Common myeloid progenitor, CD34-positive (primary cell): ENCODE data around the gene NKAP.
"Not testable (repeated sequence)": the region's sequence is repeated elsewhere in the genome, so short reads cannot be mapped to it uniquely, and the experiment has no call there.

Source experiments
- CTCF ChIA-PET: fragments of 350-600 bp; sonication (Branson Sonifier 250); formaldehyde crosslinking; loops from one replicate; lab custom pipeline; 2021; ENCODE audit warnings: antibody characterized with exemption; lab: Charles Lee
- POLR2A ChIA-PET: fragments of 350-600 bp; sonication (Branson Sonifier 250); formaldehyde crosslinking; loops from one replicate; lab custom pipeline; 2021; ENCODE audit warnings: antibody characterized with exemption; lab: Charles Lee
- DNase-seq, 3 donors: peaks; one replicate each; pipeline versions ENCODE4 v3.0.0 to v3.0.0-alpha.2; 2013
- H3K27ac ChIP-seq, 2 experiments: 1 replicate in 1 of 2; 2 replicates in 1 of 2; pipeline ENCODE4 v1.7.0; 2013; ENCODE audit warnings: inconsistent platforms in 2 of 2, low read length in 2 of 2, mild to moderate bottlenecking in 2 of 2, low read depth in 1 of 2, moderate library complexity in 1 of 2; ENCODE audit not compliant: severe bottlenecking in 2 of 2, insufficient read depth in 1 of 2, poor library complexity in 1 of 2
- H3K27me3 ChIP-seq, 5 experiments: replicated peaks in 2 of 5; 1 replicate in 3 of 5; 2 replicates in 2 of 5; pipeline versions ENCODE4 v1.6.1 to v1.7.0; 2013; ENCODE audit warnings: low read length in 4 of 5, mild to moderate bottlenecking in 2 of 5, moderate library complexity in 2 of 5, inconsistent platforms in 1 of 5; ENCODE audit not compliant: insufficient read depth in 5 of 5, control insufficient read depth in 4 of 5
- H3K36me3 ChIP-seq, 4 experiments: 1 replicate in 2 of 4; 2 replicates in 2 of 4; pipeline versions ENCODE4 v1.6.1 to v1.7.0; 2013; ENCODE audit warnings: low read length in 3 of 4, control low read depth in 1 of 4, mild to moderate bottlenecking in 1 of 4; ENCODE audit not compliant: control insufficient read depth in 4 of 4, insufficient read depth in 4 of 4
- H3K4me1 ChIP-seq, 4 experiments: 1 replicate in 3 of 4; 2 replicates in 1 of 4; pipeline versions ENCODE4 v1.6.1 to v1.7.1; 2013; ENCODE audit warnings: low read length in 3 of 4, mild to moderate bottlenecking in 3 of 4, control low read depth in 1 of 4, inconsistent platforms in 1 of 4, moderate library complexity in 1 of 4; ENCODE audit not compliant: control insufficient read depth in 4 of 4, insufficient read depth in 4 of 4; ENCODE audit errors: control extremely low read depth in 1 of 4
- H3K4me3 ChIP-seq, 7 experiments: 1 replicate in 4 of 7; 2 replicates in 3 of 7; pipeline versions ENCODE4 v1.5.1 to v1.7.0; 2013; ENCODE audit warnings: mild to moderate bottlenecking in 7 of 7, low read length in 6 of 7, moderate library complexity in 6 of 7, inconsistent platforms in 2 of 7, low read depth in 2 of 7, control low read depth in 1 of 7; ENCODE audit not compliant: insufficient read depth in 4 of 7, control insufficient read depth in 1 of 7; ENCODE audit errors: extremely low read depth in 1 of 7
- H3K9me3 ChIP-seq, 5 experiments: 1 replicate in 4 of 5; 2 replicates in 1 of 5; pipeline versions ENCODE4 v1.6.1 to v1.7.1; 2013; ENCODE audit warnings: low read length in 4 of 5, mild to moderate bottlenecking in 2 of 5, inconsistent platforms in 1 of 5, low read depth in 1 of 5, moderate library complexity in 1 of 5; ENCODE audit not compliant: control insufficient read depth in 4 of 5, insufficient read depth in 2 of 5; ENCODE audit errors: control extremely low read depth in 1 of 5
- WGBS: methylation state at CpG from one replicate; pipeline ENCODE4 v1.1.5; 2013; ENCODE audit not compliant: insufficient coverage; 5-methylcytosine and 5-hydroxymethylcytosine counted together

Gene NKAP

GRCh38 chrX:119942173-119942819 is 1.3 kb downstream of the NKAP start:
- peaks cover 0 to 4% (median 0%) of the 10 kb centered on the region in 4 experiments for H3K36me3 ChIP-seq
- 63% methylated on average over 9 of the region's 13 CpGs for WGBS
- POLR2A ChIA-PET: interaction anchor here (0.6 kb wide), 1 partner anchor 1041 kb away, joined by 3 read pairs; no protein-coding TSS in a partner anchor

DNA sequence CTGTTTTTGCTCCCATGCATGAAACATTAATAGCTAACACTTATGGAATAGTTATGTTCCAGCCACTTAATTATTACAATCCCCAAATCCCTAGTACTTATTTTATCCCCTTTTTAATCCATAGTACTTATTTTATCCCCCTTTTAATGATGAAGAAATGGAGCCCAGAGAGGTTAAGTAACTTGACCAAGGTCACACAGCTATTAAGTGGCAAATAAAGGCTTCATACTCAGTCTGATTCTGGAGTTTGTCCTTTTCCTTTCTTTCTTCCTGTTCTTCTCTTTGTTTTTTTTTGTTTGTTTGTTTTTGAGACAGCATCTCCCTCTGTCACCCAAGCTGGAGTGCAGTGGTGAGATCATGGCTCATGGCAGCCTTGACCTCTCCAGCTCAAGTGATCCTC is 2.2 kb downstream of the NKAP start:
- H3K4me1 ChIP-seq: peaks cover 0 to 13% (median 4%) of the 10 kb centered on the region in 4 experiments
- no peak for DNase-seq
- H3K36me3 ChIP-seq: peaks cover 0 to 4% (median 0%) of the 10 kb centered on the region in 4 experiments
- H3K27me3 ChIP-seq: peaks cover 0 to 5% (median 0%) of the 10 kb centered on the region in 5 experiments
- POLR2A ChIA-PET: no interaction called here
- no peaks in the 10 kb centered on the region for H3K9me3 ChIP-seq
- CTCF ChIA-PET: no interaction called here
- H3K27ac ChIP-seq: no peak overlapping the region
- H3K4me3 ChIP-seq: no peak overlapping the region

More at GRCh38 chrX:119942173-119942819, 1.3 kb downstream of the NKAP start:
- CTCF ChIA-PET: interaction anchor here (1.2 kb wide), 1 partner anchor 12 kb away, joined by 4 read pairs; no protein-coding TSS in a partner anchor
- Histone ChIP-seq H3K4me3 (peak overlapping the region in 6 of 7 experiments; percentile 75 to 91 (median 82)), H3K27ac (peak overlapping the region; percentile 79 to 93), H3K9me3 (no peaks in the 10 kb centered on the region), H3K4me1 (peaks cover 0 to 13% (median 4%) of the 10 kb centered on the region in 4 experiments), H3K27me3 (peaks cover 0 to 5% (median 0%) of the 10 kb centered on the region in 5 experiments)
- no peak for DNase-seq

GRCh38 chrX:119935215-119935874 is 8.2 kb downstream of the NKAP start:
- WGBS: 100% methylated on average over 3 of the region's 3 CpGs
- no peaks in the 10 kb centered on the region for H3K4me1 ChIP-seq
- H3K27ac ChIP-seq: no peak overlapping the region
- peaks cover 0 to 25% (median 6%) of the 10 kb centered on the region in 4 experiments for H3K36me3 ChIP-seq
- POLR2A ChIA-PET: no interaction called here
- H3K27me3 ChIP-seq: no peaks in the 10 kb centered on the region
- no peaks in the 10 kb centered on the region for H3K9me3 ChIP-seq
- DNase-seq: no peak
- CTCF ChIA-PET: no interaction called here
- no peak overlapping the region for H3K4me3 ChIP-seq

- H3K4me3 ChIP-seq, H3K27me3 ChIP-seq, DNase-seq, H3K27ac ChIP-seq, H3K9me3 ChIP-seq, H3K4me1 ChIP-seq, POLR2A ChIA-PET, H3K36me3 ChIP-seq, CTCF ChIA-PET: not testable (repeated sequence)
- WGBS: no CpG with 5 or more reads among the region's 7 CpGs
These were observed 21.2 kb downstream of the NKAP start for GRCh38 chrX:119922391-119922790.

GRCh38 chrX:119919835-119920585 is 23.5 kb downstream of the NKAP start:
- CTCF ChIA-PET: no interaction called here
- no peaks in the 10 kb centered on the region for H3K27me3 ChIP-seq

GRCh38 chrX:119917877-119918276 is 25.7 kb downstream of the NKAP start:
- no peak overlapping the region for H3K27ac ChIP-seq
- no peaks in the 10 kb centered on the region for H3K36me3 ChIP-seq
- ChIA-PET CTCF (no interaction called here), POLR2A (no interaction called here)
- no peak overlapping the region for H3K4me3 ChIP-seq
- no peak for DNase-seq
- no peaks in the 10 kb centered on the region for H3K9me3 ChIP-seq
- H3K27me3 ChIP-seq: no peaks in the 10 kb centered on the region
- whole genome bisulfite sequencing: 86% methylated on average over 1 of the region's 2 CpGs
- no peaks in the 10 kb centered on the region for H3K4me1 ChIP-seq

More at GRCh38 chrX:119919835-119920585, 23.5 kb downstream of the NKAP start:
- H3K27ac ChIP-seq: no peak overlapping the region
- no peak overlapping the region for H3K4me3 ChIP-seq
- H3K36me3 ChIP-seq: peaks cover 0 to 3% (median under 1%) of the 10 kb centered on the region in 4 experiments
- no peaks in the 10 kb centered on the region for H3K9me3 ChIP-seq
- POLR2A ChIA-PET: no interaction called here
- DNase-seq: no peak
- no peaks in the 10 kb centered on the region for H3K4me1 ChIP-seq
- 94% methylated on average over 3 of the region's 5 CpGs for WGBS
